ENCODE data around the gene PRKD1.

Gene PRKD1

DNA sequence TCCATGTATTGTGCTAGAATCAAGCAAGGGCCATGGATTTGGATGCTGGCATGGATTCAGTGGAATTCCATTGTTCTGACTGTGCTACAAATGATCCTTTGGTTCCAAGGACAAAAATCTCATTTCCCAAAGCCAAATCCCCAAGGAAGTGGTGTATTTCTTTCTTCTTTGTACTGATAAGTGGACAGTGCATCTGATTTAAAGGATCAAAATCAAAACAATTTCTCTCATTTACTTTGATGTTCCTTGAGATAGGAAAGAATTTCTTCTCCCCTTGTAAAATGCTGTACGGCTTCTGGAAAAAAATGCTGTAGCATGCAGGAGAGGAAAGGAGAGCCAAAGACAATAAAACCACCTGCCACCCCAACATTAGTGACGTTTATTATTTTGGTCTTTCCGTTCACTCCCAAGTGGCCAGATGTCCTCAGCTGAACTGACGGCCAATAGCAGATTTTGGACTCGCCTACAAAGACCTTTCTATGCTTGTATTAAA, 185.7 kb downstream of the PRKD1 start:
- Histone ChIP-seq H4K20me1 (ENCODE audit: control insufficient read depth, insufficient read depth, low read depth, low read length) (no peaks in the 10 kb centered on the region), H3K9me2 (replicated peaks; ENCODE audit: control insufficient read depth, low read length) (no peaks in the 10 kb centered on the region), H3K9me3 (ENCODE audit: control insufficient read depth, insufficient read depth, low read length) (no peaks in the 10 kb centered on the region; the same call in 1 of the 2 replicates), H3K27me3 (ENCODE audit: control insufficient read depth, low read length) (no peaks in the 10 kb centered on the region), H3K79me2 (ENCODE audit: control insufficient read depth, low read length) (no peaks in the 10 kb centered on the region), H3K4me1 (ENCODE audit: control insufficient read depth, low read length) (no peaks in the 10 kb centered on the region), H3K4me2 (ENCODE audit: low read length) (no peak overlapping the region), H3K4me3 (ENCODE audit: low read length) (no peak overlapping the region), H3K36me3 (ENCODE audit: control insufficient read depth, low read length) (no peaks in the 10 kb centered on the region), H3K27ac (ENCODE audit: low read depth, low read length) (no peak overlapping the region), H3F3A (ENCODE audit: control insufficient read depth, insufficient read depth) (no peaks in the 10 kb centered on the region)
- TF ChIP-seq, protein P1, sequence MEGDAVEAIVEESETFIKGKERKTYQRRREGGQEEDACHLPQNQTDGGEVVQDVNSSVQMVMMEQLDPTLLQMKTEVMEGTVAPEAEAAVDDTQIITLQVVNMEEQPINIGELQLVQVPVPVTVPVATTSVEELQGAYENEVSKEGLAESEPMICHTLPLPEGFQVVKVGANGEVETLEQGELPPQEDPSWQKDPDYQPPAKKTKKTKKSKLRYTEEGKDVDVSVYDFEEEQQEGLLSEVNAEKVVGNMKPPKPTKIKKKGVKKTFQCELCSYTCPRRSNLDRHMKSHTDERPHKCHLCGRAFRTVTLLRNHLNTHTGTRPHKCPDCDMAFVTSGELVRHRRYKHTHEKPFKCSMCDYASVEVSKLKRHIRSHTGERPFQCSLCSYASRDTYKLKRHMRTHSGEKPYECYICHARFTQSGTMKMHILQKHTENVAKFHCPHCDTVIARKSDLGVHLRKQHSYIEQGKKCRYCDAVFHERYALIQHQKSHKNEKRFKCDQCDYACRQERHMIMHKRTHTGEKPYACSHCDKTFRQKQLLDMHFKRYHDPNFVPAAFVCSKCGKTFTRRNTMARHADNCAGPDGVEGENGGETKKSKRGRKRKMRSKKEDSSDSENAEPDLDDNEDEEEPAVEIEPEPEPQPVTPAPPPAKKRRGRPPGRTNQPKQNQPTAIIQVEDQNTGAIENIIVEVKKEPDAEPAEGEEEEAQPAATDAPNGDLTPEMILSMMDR (IDR thresholded peaks at IDR 0.05; ENCODE audit: low read depth, low read length, poor library complexity, severe bottlenecking): no peak
- TF ChIP-seq EZH2phosphoT487 (IDR thresholded peaks at IDR 0.05; ENCODE audit: borderline replicate concordance, low read length): no peak

DNA sequence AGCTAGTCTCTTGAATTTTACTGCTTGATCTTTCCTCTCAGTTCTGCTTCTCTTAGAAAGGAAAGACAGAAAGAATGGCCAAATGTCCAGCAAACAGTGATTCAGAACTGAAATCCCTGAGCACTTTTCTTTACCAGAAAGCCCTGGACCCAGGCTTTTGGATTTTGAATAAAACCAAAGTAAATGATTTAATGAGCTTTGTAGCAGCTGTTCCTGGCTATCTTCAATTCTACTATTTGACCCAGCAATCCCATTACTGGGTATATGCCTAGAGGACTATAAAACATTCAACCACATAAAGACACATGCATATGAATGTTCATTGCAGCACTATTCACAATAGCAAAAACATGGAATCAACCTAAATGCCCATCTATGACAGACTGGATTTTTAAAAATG, 187.2 kb downstream of the PRKD1 start:
- TF ChIP-seq, protein P1 (IDR thresholded peaks at IDR 0.05; ENCODE audit: low read depth, low read length, poor library complexity, severe bottlenecking): no peak
- no peak for TF ChIP-seq EZH2phosphoT487 (IDR thresholded peaks at IDR 0.05; ENCODE audit: borderline replicate concordance, low read length)
- no peak overlapping the region for H3K4me3 ChIP-seq (ENCODE audit: low read length)

DNA sequence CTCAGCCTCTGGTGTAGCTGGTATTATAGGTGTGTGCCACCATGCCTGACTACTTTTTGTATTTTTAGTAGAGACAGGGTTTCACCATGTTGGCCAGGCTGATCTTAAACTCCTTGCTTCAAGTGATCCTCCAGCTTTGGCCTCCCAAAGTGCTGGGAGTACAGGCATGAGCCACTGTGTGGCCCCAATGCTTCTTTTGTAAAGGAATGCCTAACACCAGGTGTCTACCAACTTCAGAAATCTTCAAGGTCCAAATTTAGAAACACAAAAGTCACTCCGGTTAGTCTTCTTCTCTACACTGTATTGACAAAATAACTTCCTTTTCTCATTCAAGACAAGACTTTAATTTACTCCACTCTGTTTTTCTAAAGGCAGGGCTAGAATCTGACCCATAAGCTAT, 188.7 kb downstream of the PRKD1 start:
- TF ChIP-seq, protein P1 (IDR thresholded peaks at IDR 0.05; ENCODE audit: low read depth, low read length, poor library complexity, severe bottlenecking): no peak
- no peak for TF ChIP-seq EZH2phosphoT487 (IDR thresholded peaks at IDR 0.05; ENCODE audit: borderline replicate concordance, low read length)
- Histone ChIP-seq H3K27ac (ENCODE audit: low read depth, low read length) (no peak overlapping the region), H3K9me2 (replicated peaks; ENCODE audit: control insufficient read depth, low read length) (no peaks in the 10 kb centered on the region)

More for the DNA sequence above, 187.2 kb downstream of the PRKD1 start:
- H3K9me3 ChIP-seq (ENCODE audit: control insufficient read depth, insufficient read depth, low read length): no peaks in the 10 kb centered on the region
- H3K27me3 ChIP-seq (ENCODE audit: control insufficient read depth, low read length): no peaks in the 10 kb centered on the region
- no peak overlapping the region for H3K27ac ChIP-seq (ENCODE audit: low read depth, low read length)
- H3K79me2 ChIP-seq (ENCODE audit: control insufficient read depth, low read length): no peaks in the 10 kb centered on the region
- H4K20me1 ChIP-seq (ENCODE audit: control insufficient read depth, insufficient read depth, low read depth, low read length): no peaks in the 10 kb centered on the region
- H3K36me3 ChIP-seq (ENCODE audit: control insufficient read depth, low read length): no peaks in the 10 kb centered on the region
- H3K4me2 ChIP-seq (ENCODE audit: low read length): no peak overlapping the region
- no peaks in the 10 kb centered on the region for H3F3A ChIP-seq (ENCODE audit: control insufficient read depth, insufficient read depth)
- H3K4me1 ChIP-seq (ENCODE audit: control insufficient read depth, low read length): no peaks in the 10 kb centered on the region
- H3K9me2 ChIP-seq (replicated peaks; ENCODE audit: control insufficient read depth, low read length): no peaks in the 10 kb centered on the region

More for the DNA sequence above, 188.7 kb downstream of the PRKD1 start:
- H3F3A ChIP-seq (ENCODE audit: control insufficient read depth, insufficient read depth): no peaks in the 10 kb centered on the region
- no peaks in the 10 kb centered on the region for H3K4me1 ChIP-seq (ENCODE audit: control insufficient read depth, low read length)
- H3K9me3 ChIP-seq (ENCODE audit: control insufficient read depth, insufficient read depth, low read length): no peaks in the 10 kb centered on the region
- H3K79me2 ChIP-seq (ENCODE audit: control insufficient read depth, low read length): no peaks in the 10 kb centered on the region
- H4K20me1 ChIP-seq (ENCODE audit: control insufficient read depth, insufficient read depth, low read depth, low read length): no peaks in the 10 kb centered on the region
- no peaks in the 10 kb centered on the region for H3K27me3 ChIP-seq (ENCODE audit: control insufficient read depth, low read length)
- H3K4me2 ChIP-seq (ENCODE audit: low read length): no peak overlapping the region
- no peak overlapping the region for H3K4me3 ChIP-seq (ENCODE audit: low read length)
- no peaks in the 10 kb centered on the region for H3K36me3 ChIP-seq (ENCODE audit: control insufficient read depth, low read length)
